Suprapubic skin (tissue), 3 donors: ENCODE data around the gene WNK2.

Experiments
- CTCF ChIP-seq, 2 donors: fragments of 200-600 bp in 1 of 2; fragments of 450-650 bp in 1 of 2; sonication (generic) in 1 of 2; IDR thresholded peaks; one replicate each; pipeline ENCODE4 v1.5.1; 2016 to 2019; ENCODE audit warnings: antibody characterized with exemption in 2 of 2, mild to moderate bottlenecking in 1 of 2, moderate library complexity in 1 of 2
- EP300 ChIP-seq: sonication (generic); formaldehyde crosslinking; IDR thresholded peaks from one replicate; pipeline ENCODE4 v1.6.1; 2017; ENCODE audit warnings: antibody characterized with exemption
- POLR2A ChIP-seq, 2 donors: fragments of 450-650 bp; IDR thresholded peaks; one replicate each; pipeline ENCODE4 v1.6.1; 2017; ENCODE audit warnings: antibody characterized with exemption in 2 of 2, mild to moderate bottlenecking in 2 of 2, moderate library complexity in 2 of 2

- TF ChIP-seq CTCF (IDR thresholded peaks at IDR 0.05) (no peak), POLR2A (IDR thresholded peaks at IDR 0.05) (no peak), EP300 (no peak)
These were observed 48.5 kb downstream of the WNK2 start for GRCh38 chr9:93232388-93232960.
